ENCODE measurements around the gene PLAU. TPM values are rescaled to one million over a fixed set of nuclear protein-coding genes. Genes with fewer than 3 reads are reported as not detected.

Gene PLAU
- total and polyA plus RNA-seq, 2 donors (not counting 3 experiments of a cell fraction or from before 2014, with no cell fraction given) = 23.6 to 34.9 TPM

GRCh38 chr10:73967022-73967429, 56.1 kb downstream of the PLAU start:
- Histone ChIP-seq H3K4me2 (ENCODE audit: insufficient read depth, low read length) (no peak overlapping the region), H3K27ac (ENCODE audit: insufficient read depth, low read depth, low read length) (peak overlapping the region; percentile 73), H2AFZ (ENCODE audit: low read depth, low read length) (no peak overlapping the region), H3K79me2 (ENCODE audit: control insufficient read depth, insufficient read depth, low read length) (no peaks in the 10 kb centered on the region), H3K4me3 (replicated peaks in 1 of 3; ENCODE audit: insufficient read depth in 1 of 3, low read depth in 1 of 3, low read length in 3 of 3) (no peak overlapping the region), H3K27me3 (ENCODE audit: control insufficient read depth in 2 of 2, insufficient read depth in 2 of 2, low read length in 2 of 2) (no peaks in the 10 kb centered on the region), H3K9me1 (replicated peaks; ENCODE audit: control insufficient read depth, extremely low read depth, insufficient read depth, low read length) (no peaks in the 10 kb centered on the region), H4K20me1 (replicated peaks; ENCODE audit: control insufficient read depth, extremely low read depth, insufficient read depth, low read length) (no peaks in the 10 kb centered on the region), H3K9me3 (replicated peaks; ENCODE audit: control insufficient read depth, insufficient read depth, low read length) (no peaks in the 10 kb centered on the region), H3K36me3 (ENCODE audit: control insufficient read depth in 2 of 2, extremely low read depth in 1 of 2, insufficient read depth in 2 of 2, low read length in 2 of 2) (no peaks in the 10 kb centered on the region), H3K9ac (replicated peaks; ENCODE audit: extremely low read depth, insufficient read depth, low read length) (no peak overlapping the region), H3K4me1 (ENCODE audit: control insufficient read depth, extremely low read depth, insufficient read depth, low read length) (peaks cover 38% of the 10 kb centered on the region)
- dilution Hi-C loops (cut with MboI; ENCODE audit: extremely low pct_ligation_motif_present, low sequenced_read_pairs) (no loop called here), intact Hi-C loops (cut with micrococcal nuclease) (loop anchor here (2.0 kb wide), 1 partner anchor 60 kb away; no protein-coding TSS in a partner anchor)
- ChIA-PET CTCF (interaction anchor here (2.1 to 4.9 kb wide), 4 partner anchors 10 to 114 kb away, joined by 8 to 32 read pairs (median 18); partner anchors contain the start of gene VCL), POLR2A (interaction anchor here (1.0 to 1.9 kb wide), 2 partner anchors 32 to 80 kb away, joined by 3 to 22 read pairs; partner anchors contain the start of gene VCL)
- TF ChIP-seq FOS (IDR thresholded peaks at IDR 0.05; ENCODE audit: borderline replicate concordance, insufficient read depth, low read length) (no peak), JUN (IDR thresholded peaks at IDR 0.05; ENCODE audit: borderline replicate concordance, insufficient read depth, insufficient read length, low read depth) (no peak), MAX (IDR thresholded peaks at IDR 0.05; ENCODE audit: insufficient read depth, insufficient read length) (no peak), EZH2 (IDR thresholded peaks at IDR 0.05; ENCODE audit: borderline replicate concordance, low read depth, low read length, severe bottlenecking) (no peak), POLR2AphosphoS5 (IDR thresholded peaks at IDR 0.05; ENCODE audit: insufficient read depth, low read depth, low read length) (no peak), MYC (IDR thresholded peaks at IDR 0.05; ENCODE audit: low read depth, low read length) (no peak), POLR2A (IDR thresholded peaks at IDR 0.05; ENCODE audit: low read depth, low read length) (no peak), CTCF (IDR thresholded peaks at IDR 0.05; ENCODE audit: extremely low read depth in 1 of 2, insufficient read depth in 1 of 2, low read depth in 1 of 2, low read length in 2 of 2) (no peak), GATA2 (IDR thresholded peaks at IDR 0.05; ENCODE audit: insufficient read depth, insufficient read length, low read depth, low read length) (no peak)
- FAIRE-seq (no peak), DNase-seq (ENCODE audit: low read depth, low spot score) (no peak)
- no TSS peak for BruUV-seq (replicated peaks)

Other genes starting within 250 kb of the PLAU start
- 6.9 and 7.7 TPM in 2 replicates for gene AGAP5, start 213.0 kb upstream of the PLAU start, total RNA-seq
- 4.4 and 4.9 TPM in 2 replicates for gene AGAP5, start 213.0 kb upstream of the PLAU start, polyA plus RNA-seq
- gene SEC24C, start 166.8 kb upstream of the PLAU start, total RNA-seq = 91.2 and 95.5 TPM in 2 replicates
- gene SEC24C, start 166.8 kb upstream of the PLAU start, polyA plus RNA-seq = 108 and 117 TPM in 2 replicates
- gene CHCHD1, start 129.1 kb upstream of the PLAU start, total RNA-seq = 31.7 and 34.9 TPM in 2 replicates
- 32.1 and 39.2 TPM in 2 replicates for gene CHCHD1, start 129.1 kb upstream of the PLAU start, polyA plus RNA-seq
- 111 and 112 TPM in 2 replicates for gene ZSWIM8, start 125.5 kb upstream of the PLAU start, total RNA-seq
- gene ZSWIM8, start 125.5 kb upstream of the PLAU start, polyA plus RNA-seq = 230 and 372 TPM in 2 replicates
- 26.3 and 30.2 TPM in 2 replicates for gene NDST2, start 99.5 kb upstream of the PLAU start, total RNA-seq
- 25.0 and 30.1 TPM in 2 replicates for gene NDST2, start 99.5 kb upstream of the PLAU start, polyA plus RNA-seq
- gene CAMK2G, start 36.6 kb upstream of the PLAU start, total RNA-seq = 28.1 and 33.6 TPM in 2 replicates
- gene CAMK2G, start 36.6 kb upstream of the PLAU start, polyA plus RNA-seq = 26.8 and 27.2 TPM in 2 replicates
- 203 and 231 TPM in 2 replicates for gene VCL, start 87.0 kb downstream of the PLAU start, total RNA-seq
- 92.7 and 95.4 TPM in 2 replicates for gene VCL, start 87.0 kb downstream of the PLAU start, polyA plus RNA-seq
- 52.9 and 58.8 TPM in 2 replicates for gene AP3M1, start 239.7 kb downstream of the PLAU start, total RNA-seq
- gene AP3M1, start 239.7 kb downstream of the PLAU start, polyA plus RNA-seq = 28.6 and 34.0 TPM in 2 replicates
- 38.1 and 46.5 TPM in 2 replicates for gene ADK, start 240.1 kb downstream of the PLAU start, total RNA-seq
- gene ADK, start 240.1 kb downstream of the PLAU start, polyA plus RNA-seq = 7.6 and 11.7 TPM in 2 replicates